Measurements from ENCODE around the gene ACRBP. TPM values are rescaled to one million over a fixed set of nuclear protein-coding genes. Genes with fewer than 3 reads are reported as not detected.

ACRBP gene
- total RNA-seq, 1 experiment from 2014 or later, result 1.3 TPM

- Histone ChIP-seq H3K4me1 (ENCODE audit: insufficient read depth, low read length) (no peaks in the 10 kb centered on the region), H2BK12ac (ENCODE audit: insufficient read length, low read depth, low read length) (no peak overlapping the region), H3K23ac (ENCODE audit: insufficient read length, low read depth, low read length) (no peak overlapping the region), H2BK20ac (ENCODE audit: low read depth, low read length, poor library complexity, severe bottlenecking) (no peak overlapping the region), H3K9ac (ENCODE audit: extremely low read depth, insufficient read length, low read length) (no peak overlapping the region), H4K20me1 (ENCODE audit: control insufficient read depth, insufficient read depth, insufficient read length) (no peaks in the 10 kb centered on the region), H2BK5ac (ENCODE audit: insufficient read length, low read length) (no peak overlapping the region), H3K27ac (ENCODE audit: insufficient read length, low read depth, low read length) (no peak overlapping the region), H3K18ac (ENCODE audit: insufficient read length, low read depth, low read length) (no peak overlapping the region), H3K56ac (ENCODE audit: insufficient read length, low read depth, low read length) (no peak overlapping the region), H3K79me2 (ENCODE audit: insufficient read depth, low read length) (no peaks in the 10 kb centered on the region), H3K9me3 (ENCODE audit: control insufficient read depth, low read depth, low read length) (no peaks in the 10 kb centered on the region), H3K79me1 (ENCODE audit: insufficient read depth, low read depth, low read length, poor library complexity, severe bottlenecking) (no peaks in the 10 kb centered on the region), H4K5ac (ENCODE audit: insufficient read length, low read depth, low read length) (no peak overlapping the region), H3K27me3 (ENCODE audit: insufficient read depth, low read length) (no peaks in the 10 kb centered on the region), H4K8ac (replicated peaks; ENCODE audit: insufficient read length, low read depth, low read length) (no peak overlapping the region), H3K4ac (ENCODE audit: low read depth, low read length) (no peak overlapping the region), H3K14ac (ENCODE audit: insufficient read depth, low read length) (no peak overlapping the region), H3T11ph (ENCODE audit: low read length) (no peak overlapping the region), H4K91ac (ENCODE audit: insufficient read length, low read depth, low read length) (no peak overlapping the region), H3K23me2 (ENCODE audit: insufficient read length, low read depth, low read length, poor library complexity, severe bottlenecking) (no peaks in the 10 kb centered on the region), H2BK15ac (ENCODE audit: low read depth, low read length) (no peak overlapping the region), H2AK5ac (ENCODE audit: insufficient read length, low read length) (no peak overlapping the region), H3K4me2 (ENCODE audit: insufficient read depth, insufficient read length, low read length) (no peak overlapping the region), H2AFZ (ENCODE audit: low read length) (no peak overlapping the region), H2BK120ac (ENCODE audit: low read depth, low read length, poor library complexity, severe bottlenecking) (no peak overlapping the region)
- H3K36me3 Mint-ChIP-seq (ENCODE audit: insufficient read depth in 1 of 3, low read depth in 3 of 3), result peaks cover 12 to 61% (median 46%) of the 10 kb centered on the region in 3 experiments
- no peak overlapping the region for H3K27ac Mint-ChIP-seq
- no CpG with 5 or more reads among the region's 12 CpGs for WGBS (ENCODE audit: extremely low coverage, insufficient read length, low lambda C conversion rate)
- DNase-seq, result no peak
- no peaks in the 10 kb centered on the region for H3K9me3 Mint-ChIP-seq
- TF ChIP-seq, protein P1, sequence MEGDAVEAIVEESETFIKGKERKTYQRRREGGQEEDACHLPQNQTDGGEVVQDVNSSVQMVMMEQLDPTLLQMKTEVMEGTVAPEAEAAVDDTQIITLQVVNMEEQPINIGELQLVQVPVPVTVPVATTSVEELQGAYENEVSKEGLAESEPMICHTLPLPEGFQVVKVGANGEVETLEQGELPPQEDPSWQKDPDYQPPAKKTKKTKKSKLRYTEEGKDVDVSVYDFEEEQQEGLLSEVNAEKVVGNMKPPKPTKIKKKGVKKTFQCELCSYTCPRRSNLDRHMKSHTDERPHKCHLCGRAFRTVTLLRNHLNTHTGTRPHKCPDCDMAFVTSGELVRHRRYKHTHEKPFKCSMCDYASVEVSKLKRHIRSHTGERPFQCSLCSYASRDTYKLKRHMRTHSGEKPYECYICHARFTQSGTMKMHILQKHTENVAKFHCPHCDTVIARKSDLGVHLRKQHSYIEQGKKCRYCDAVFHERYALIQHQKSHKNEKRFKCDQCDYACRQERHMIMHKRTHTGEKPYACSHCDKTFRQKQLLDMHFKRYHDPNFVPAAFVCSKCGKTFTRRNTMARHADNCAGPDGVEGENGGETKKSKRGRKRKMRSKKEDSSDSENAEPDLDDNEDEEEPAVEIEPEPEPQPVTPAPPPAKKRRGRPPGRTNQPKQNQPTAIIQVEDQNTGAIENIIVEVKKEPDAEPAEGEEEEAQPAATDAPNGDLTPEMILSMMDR (conservative IDR thresholded peaks at IDR 0.05), result no peak; the same call in 1 of the 3 replicates
- H3K4me3 Mint-ChIP-seq, result no peak overlapping the region; a peak in 1 of 5 replicates
- H3K27me3 Mint-ChIP-seq (ENCODE audit: low read depth), result no peaks in the 10 kb centered on the region
- no peaks in the 10 kb centered on the region for H3K4me1 Mint-ChIP-seq
Observed at GRCh38 chr12:6652391-6652790, 5.2 kb upstream of the ACRBP start.
